Measurements from ENCODE around the gene CCNF. TPM values are rescaled to one million over a fixed set of nuclear protein-coding genes. Genes with fewer than 3 reads are reported as not detected.

Gene CCNF
- total RNA-seq, 1 donor from 2014 or later: 36.0 TPM

DNA sequence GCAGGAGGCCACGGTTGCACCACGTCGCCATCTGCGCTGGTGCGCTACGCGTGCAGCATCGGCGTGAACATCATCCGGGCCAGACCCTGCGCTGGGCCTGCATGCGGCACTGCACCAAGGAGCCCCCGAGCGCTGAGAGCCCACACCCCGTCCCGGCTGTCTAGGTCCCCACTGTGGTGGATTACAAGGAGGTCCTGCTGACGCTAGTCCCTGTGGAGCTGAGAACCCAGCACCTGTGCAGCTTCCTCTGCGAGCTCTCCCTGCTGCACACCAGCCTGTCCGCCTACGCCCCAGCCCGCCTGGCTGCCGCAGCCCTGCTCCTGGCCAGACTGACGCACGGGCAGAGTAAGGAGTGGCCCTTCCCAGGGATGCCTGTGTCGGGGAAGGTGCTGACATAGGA is 19.9 kb downstream of the CCNF start:
- DNase-seq (ENCODE audit: extremely low spot score, unreplicated experiment): no peak
- Mint-ChIP-seq H3K36me3 (peaks cover 20% of the 10 kb centered on the region), H3K27ac (no peak overlapping the region), H3K4me3 (no peak overlapping the region), H3K27me3 (no peaks in the 10 kb centered on the region), H3K9me3 (no peaks in the 10 kb centered on the region), H3K4me1 (ENCODE audit: unreplicated experiment) (no peaks in the 10 kb centered on the region)
- no peak for TF ChIP-seq CTCF (conservative IDR thresholded peaks at IDR 0.05)

GRCh38 chr16:2450535-2450934 is 21.3 kb downstream of the CCNF start:
- Mint-ChIP-seq H3K9me3 (no peaks in the 10 kb centered on the region), H3K4me1 (ENCODE audit: unreplicated experiment) (no peaks in the 10 kb centered on the region), H3K27me3 (no peaks in the 10 kb centered on the region), H3K27ac (no peak overlapping the region), H3K4me3 (no peak overlapping the region), H3K36me3 (peaks cover 20% of the 10 kb centered on the region)
- no peak for TF ChIP-seq CTCF (conservative IDR thresholded peaks at IDR 0.05)
- DNase-seq (ENCODE audit: extremely low spot score, unreplicated experiment): no peak

DNA sequence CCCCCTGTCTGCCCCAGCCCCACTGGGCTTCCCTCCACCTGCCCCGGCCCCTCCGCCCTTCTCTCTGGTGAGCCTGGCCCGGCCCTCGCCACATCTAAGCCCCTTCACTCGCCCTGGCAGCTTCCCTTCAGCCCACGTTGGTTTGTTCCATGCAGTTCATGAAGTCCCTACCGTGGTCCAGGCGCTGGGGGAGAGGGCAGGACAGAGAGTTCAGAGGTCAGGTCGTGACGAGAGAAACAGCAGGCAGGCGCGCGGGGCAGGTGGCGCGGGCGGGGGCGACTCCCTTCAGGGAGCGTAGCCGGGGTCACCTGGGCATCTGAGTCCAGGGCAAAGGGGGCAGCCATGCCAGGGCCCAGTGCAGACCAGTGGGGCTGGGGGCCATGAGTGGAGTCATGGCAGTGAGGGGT is 21.7 kb downstream of the CCNF start:
- Mint-ChIP-seq H3K27ac (no peak overlapping the region), H3K27me3 (no peaks in the 10 kb centered on the region), H3K9me3 (no peaks in the 10 kb centered on the region), H3K4me3 (no peak overlapping the region), H3K36me3 (peaks cover 20% of the 10 kb centered on the region), H3K4me1 (ENCODE audit: unreplicated experiment) (no peaks in the 10 kb centered on the region)
- TF ChIP-seq CTCF (conservative IDR thresholded peaks at IDR 0.05): no peak
- DNase-seq (ENCODE audit: extremely low spot score, unreplicated experiment): no peak

DNA sequence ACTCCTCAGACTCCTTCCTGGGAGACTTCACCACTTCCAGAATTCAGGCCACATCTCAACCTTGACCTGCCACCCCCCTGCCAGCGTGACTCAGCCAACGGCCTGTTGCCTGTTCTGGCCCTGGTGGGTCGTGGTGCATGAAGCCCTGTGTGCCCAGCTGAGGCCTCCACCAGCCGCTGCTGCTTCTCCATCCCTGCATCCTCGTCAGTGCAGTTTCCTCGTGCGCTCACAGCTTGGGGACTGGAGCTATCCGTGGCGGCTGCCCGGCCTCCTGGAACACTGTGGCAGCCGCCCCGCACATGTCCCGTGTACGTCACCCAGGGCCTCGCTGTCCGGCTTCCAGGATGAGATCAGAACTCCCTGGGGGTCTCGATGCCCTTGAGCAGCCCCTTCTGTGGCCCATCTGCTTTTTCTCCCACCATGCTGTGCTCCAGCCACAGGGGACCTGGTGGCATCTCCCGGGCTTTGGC is 22.6 kb downstream of the CCNF start:
- no peak for DNase-seq (ENCODE audit: extremely low spot score, unreplicated experiment)
- H3K4me1 Mint-ChIP-seq (ENCODE audit: unreplicated experiment): no peaks in the 10 kb centered on the region
- no peak for TF ChIP-seq CTCF (conservative IDR thresholded peaks at IDR 0.05)
- no peak overlapping the region for H3K4me3 Mint-ChIP-seq
- no peaks in the 10 kb centered on the region for H3K9me3 Mint-ChIP-seq
- H3K27me3 Mint-ChIP-seq: no peaks in the 10 kb centered on the region
- peaks cover 16% of the 10 kb centered on the region for H3K36me3 Mint-ChIP-seq
- no peak overlapping the region for H3K27ac Mint-ChIP-seq

GRCh38 chr16:2452650-2453049 is 23.4 kb downstream of the CCNF start:
- DNase-seq (ENCODE audit: extremely low spot score, unreplicated experiment): no peak
- no peak overlapping the region for H3K4me3 Mint-ChIP-seq
- TF ChIP-seq CTCF (conservative IDR thresholded peaks at IDR 0.05): no peak
- no peak overlapping the region for H3K27ac Mint-ChIP-seq
- H3K4me1 Mint-ChIP-seq (ENCODE audit: unreplicated experiment): no peaks in the 10 kb centered on the region
- H3K27me3 Mint-ChIP-seq: no peaks in the 10 kb centered on the region
- peaks cover 16% of the 10 kb centered on the region for H3K36me3 Mint-ChIP-seq
- H3K9me3 Mint-ChIP-seq: no peaks in the 10 kb centered on the region
